GM19455 (cell line): ENCODE results near the gene RAD51D.
"Not testable (repeated sequence)": the region's sequence is repeated elsewhere in the genome, so short reads cannot be mapped to it uniquely, and the experiment has no call there.

Source experiments
- ATAC-seq: cut with Tn5 transposase; IDR thresholded peaks from one replicate; pipeline ENCODE4 v1.9.1; 2021; ENCODE audit not compliant: unreplicated experiment

The RAD51D gene

GRCh38 chr17:35069311-35069710, 50.3 kb downstream of the RAD51D start:
- no peak for ATAC-seq

- ATAC-seq = no peak
Observed at GRCh38 chr17:35068249-35068648, 51.4 kb downstream of the RAD51D start.

- ATAC-seq = no peak
Observed at GRCh38 chr17:35065880-35066279, 53.8 kb downstream of the RAD51D start.

- ATAC-seq = no peak
Observed at GRCh38 chr17:35064516-35065215, 55.0 kb downstream of the RAD51D start.

- ATAC-seq = peak; percentile 87
Observed at GRCh38 chr17:35063514-35064223, 56.0 kb downstream of the RAD51D start, which contains the start of gene RFFL. TSS of gene RFFL (minus strand) at chr17:35063707. CDS start at chr17:35026553, 37,154 bp downstream.

- ATAC-seq = no peak
Observed at GRCh38 chr17:35062308-35062707, 57.4 kb downstream of the RAD51D start.

- no peak for ATAC-seq
Observed at GRCh38 chr17:35057332-35057915, 62.2 kb downstream of the RAD51D start.

- no peak for ATAC-seq
Observed at GRCh38 chr17:35056013-35056412, 63.6 kb downstream of the RAD51D start.

- ATAC-seq = no peak
Observed at GRCh38 chr17:35053204-35053603, 66.5 kb downstream of the RAD51D start.

GRCh38 chr17:35052780-35053179, 66.9 kb downstream of the RAD51D start:
- no peak for ATAC-seq

- ATAC-seq = no peak
Observed at GRCh38 chr17:35052241-35052610, 67.4 kb downstream of the RAD51D start.

GRCh38 chr17:35051579-35052240, 68.0 kb downstream of the RAD51D start:
- no peak for ATAC-seq

- ATAC-seq = no peak
Observed at GRCh38 chr17:35051183-35051578, 68.5 kb downstream of the RAD51D start.

- no peak for ATAC-seq
Observed at GRCh38 chr17:35050170-35050569, 69.5 kb downstream of the RAD51D start.

GRCh38 chr17:35048685-35049379, 70.8 kb downstream of the RAD51D start:
- no peak for ATAC-seq

GRCh38 chr17:35046740-35047283, 72.8 kb downstream of the RAD51D start:
- ATAC-seq = peak; percentile 62

- no peak for ATAC-seq
Observed at GRCh38 chr17:35046245-35046644, 73.4 kb downstream of the RAD51D start.

GRCh38 chr17:35045458-35045979, 74.1 kb downstream of the RAD51D start:
- ATAC-seq = not testable (repeated sequence)

- ATAC-seq = no peak
Observed at GRCh38 chr17:35044181-35044580, 75.5 kb downstream of the RAD51D start.
